ENCODE measurements around the gene TBC1D5.

Gene TBC1D5

DNA sequence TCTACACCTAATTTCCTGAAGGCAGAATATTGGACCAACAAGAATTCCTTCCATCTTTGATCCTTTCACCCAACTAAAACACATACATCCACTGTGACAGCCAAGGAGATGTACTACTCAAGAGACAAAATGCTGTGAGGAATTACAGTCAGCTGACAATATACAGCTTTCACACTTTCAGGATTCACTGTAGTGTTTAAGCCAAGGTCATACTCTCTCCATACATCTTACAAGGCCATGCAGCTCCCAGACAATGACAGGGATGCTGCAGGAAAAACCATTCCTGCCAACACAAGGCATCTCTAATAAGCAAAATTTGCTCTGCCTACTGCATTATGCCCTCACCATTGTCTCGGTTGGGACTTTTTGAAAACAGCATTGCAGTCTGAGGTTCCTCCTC lies 170.7 kb downstream of the TBC1D5 start:
- Histone ChIP-seq H3K27ac (no peak overlapping the region), H3K4me3 (no peak overlapping the region), H3K27me3 (no peaks in the 10 kb centered on the region), H3K4me1 (peaks cover 0 to 10% (median 0%) of the 10 kb centered on the region in 4 donors), H3K9me3 (no peaks in the 10 kb centered on the region), H3K36me3 (no peaks in the 10 kb centered on the region)
- TF ChIP-seq, protein P1, sequence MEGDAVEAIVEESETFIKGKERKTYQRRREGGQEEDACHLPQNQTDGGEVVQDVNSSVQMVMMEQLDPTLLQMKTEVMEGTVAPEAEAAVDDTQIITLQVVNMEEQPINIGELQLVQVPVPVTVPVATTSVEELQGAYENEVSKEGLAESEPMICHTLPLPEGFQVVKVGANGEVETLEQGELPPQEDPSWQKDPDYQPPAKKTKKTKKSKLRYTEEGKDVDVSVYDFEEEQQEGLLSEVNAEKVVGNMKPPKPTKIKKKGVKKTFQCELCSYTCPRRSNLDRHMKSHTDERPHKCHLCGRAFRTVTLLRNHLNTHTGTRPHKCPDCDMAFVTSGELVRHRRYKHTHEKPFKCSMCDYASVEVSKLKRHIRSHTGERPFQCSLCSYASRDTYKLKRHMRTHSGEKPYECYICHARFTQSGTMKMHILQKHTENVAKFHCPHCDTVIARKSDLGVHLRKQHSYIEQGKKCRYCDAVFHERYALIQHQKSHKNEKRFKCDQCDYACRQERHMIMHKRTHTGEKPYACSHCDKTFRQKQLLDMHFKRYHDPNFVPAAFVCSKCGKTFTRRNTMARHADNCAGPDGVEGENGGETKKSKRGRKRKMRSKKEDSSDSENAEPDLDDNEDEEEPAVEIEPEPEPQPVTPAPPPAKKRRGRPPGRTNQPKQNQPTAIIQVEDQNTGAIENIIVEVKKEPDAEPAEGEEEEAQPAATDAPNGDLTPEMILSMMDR (IDR thresholded peaks at IDR 0.05): no peak
- no peak for DNase-seq
- intact Hi-C loops (cut with DNase I; ENCODE audit: low total_unique reads): no loop called here

- Histone ChIP-seq H3K36me3 (no peaks in the 10 kb centered on the region), H3K4me1 (no peaks in the 10 kb centered on the region), H3K27me3 (no peaks in the 10 kb centered on the region), H3K27ac (no peak overlapping the region), H3K9me3 (no peaks in the 10 kb centered on the region), H3K4me3 (no peak overlapping the region)
- TF ChIP-seq, protein P1 (IDR thresholded peaks at IDR 0.05): no peak
- intact Hi-C loops (cut with DNase I; ENCODE audit: low total_unique reads): no loop called here
- DNase-seq: no peak
These were observed 179.6 kb downstream of the TBC1D5 start for GRCh38 chr3:17562845-17563244.

- Histone ChIP-seq H3K4me3 (no peak overlapping the region), H3K36me3 (no peaks in the 10 kb centered on the region), H3K9me3 (no peaks in the 10 kb centered on the region), H3K4me1 (no peaks in the 10 kb centered on the region), H3K27ac (no peak overlapping the region), H3K27me3 (no peaks in the 10 kb centered on the region)
- TF ChIP-seq, protein P1 (IDR thresholded peaks at IDR 0.05): no peak
- intact Hi-C loops (cut with DNase I; ENCODE audit: low total_unique reads): no loop called here
- DNase-seq: no peak
These were observed 183.9 kb downstream of the TBC1D5 start for GRCh38 chr3:17558565-17558964.

- Histone ChIP-seq H3K4me1 (peaks cover 0 to 7% (median 3%) of the 10 kb centered on the region in 4 donors), H3K27me3 (no peaks in the 10 kb centered on the region), H3K27ac (no peak overlapping the region), H3K4me3 (no peak overlapping the region), H3K9me3 (no peaks in the 10 kb centered on the region), H3K36me3 (no peaks in the 10 kb centered on the region)
- TF ChIP-seq, protein P1 (IDR thresholded peaks at IDR 0.05): no peak
- DNase-seq: no peak
- intact Hi-C loops (cut with DNase I; ENCODE audit: low total_unique reads): no loop called here
These were observed 184.5 kb downstream of the TBC1D5 start for GRCh38 chr3:17557749-17558463.

DNA sequence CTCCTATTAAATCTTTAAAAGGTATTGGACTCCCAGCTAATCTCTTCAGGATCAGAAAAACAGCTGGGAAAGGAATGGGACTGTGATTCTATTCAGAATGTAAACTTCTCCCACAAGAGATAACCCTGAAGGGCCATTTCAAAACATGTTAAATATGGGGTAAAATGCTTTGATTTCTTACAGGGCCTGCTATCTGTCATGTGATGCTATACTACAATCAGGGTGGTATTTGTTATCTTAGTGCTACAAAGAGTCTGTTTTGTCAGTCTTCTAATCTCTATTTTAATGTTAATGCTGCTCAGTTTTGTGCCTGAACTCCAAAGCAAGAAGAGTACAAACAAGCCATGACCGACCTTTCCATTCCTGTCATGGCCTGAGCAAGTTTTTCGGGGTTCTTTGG lies 186.9 kb downstream of the TBC1D5 start:
- no peak overlapping the region for H3K27ac ChIP-seq
- TF ChIP-seq, protein P1 (IDR thresholded peaks at IDR 0.05): no peak
- H3K36me3 ChIP-seq: no peaks in the 10 kb centered on the region
- H3K4me1 ChIP-seq: peaks cover 0 to 18% (median 8%) of the 10 kb centered on the region in 4 donors
- no peak for DNase-seq
- intact Hi-C loops (cut with DNase I; ENCODE audit: low total_unique reads): no loop called here
- no peaks in the 10 kb centered on the region for H3K9me3 ChIP-seq
- H3K27me3 ChIP-seq: no peaks in the 10 kb centered on the region
- H3K4me3 ChIP-seq: no peak overlapping the region
